PFSK-1 (cell line): Measurements from ENCODE around the gene ADCY4.

Source experiments
- REST ChIP-seq, 2 experiments: IDR thresholded peaks; 2 replicates each; pipeline versions ENCODE4 v1.6.1 to v1.8.0; 2011 to 2012; ENCODE audit warnings: low read depth in 2 of 2, low read length in 2 of 2, control low read depth in 1 of 2, inconsistent platforms in 1 of 2, mild to moderate bottlenecking in 1 of 2, moderate library complexity in 1 of 2; ENCODE audit not compliant: insufficient read depth in 1 of 2
- TAF1 ChIP-seq: IDR thresholded peaks from 2 replicates; pipeline ENCODE4 v1.6.1; 2012; ENCODE audit warnings: low read length, control low read depth, borderline replicate concordance; ENCODE audit not compliant: insufficient read depth

GRCh38 chr14:24378327-24378726 lies 43.5 kb upstream of the ADCY4 start:
- no peak for TF ChIP-seq TAF1
- no peak for TF ChIP-seq REST (IDR thresholded peaks at IDR 0.05; ENCODE audit: insufficient read depth in 1 of 2, low read depth in 2 of 2, low read length in 2 of 2)
